ENCODE results near the gene CLEC9A. TPM values are rescaled to one million over a fixed set of nuclear protein-coding genes. Genes with fewer than 3 reads are reported as not detected.

CLEC9A gene
- total RNA-seq, 1 donor from 2014 or later = not detected

- Histone ChIP-seq H3K36me3 (no peaks in the 10 kb centered on the region), H3K27me3 (no peaks in the 10 kb centered on the region), H3K4me3 (no peak overlapping the region), H3K9me3 (no peaks in the 10 kb centered on the region), H3K4me1 (no peaks in the 10 kb centered on the region), H3K27ac (no peak overlapping the region)
- TF ChIP-seq, protein P1, sequence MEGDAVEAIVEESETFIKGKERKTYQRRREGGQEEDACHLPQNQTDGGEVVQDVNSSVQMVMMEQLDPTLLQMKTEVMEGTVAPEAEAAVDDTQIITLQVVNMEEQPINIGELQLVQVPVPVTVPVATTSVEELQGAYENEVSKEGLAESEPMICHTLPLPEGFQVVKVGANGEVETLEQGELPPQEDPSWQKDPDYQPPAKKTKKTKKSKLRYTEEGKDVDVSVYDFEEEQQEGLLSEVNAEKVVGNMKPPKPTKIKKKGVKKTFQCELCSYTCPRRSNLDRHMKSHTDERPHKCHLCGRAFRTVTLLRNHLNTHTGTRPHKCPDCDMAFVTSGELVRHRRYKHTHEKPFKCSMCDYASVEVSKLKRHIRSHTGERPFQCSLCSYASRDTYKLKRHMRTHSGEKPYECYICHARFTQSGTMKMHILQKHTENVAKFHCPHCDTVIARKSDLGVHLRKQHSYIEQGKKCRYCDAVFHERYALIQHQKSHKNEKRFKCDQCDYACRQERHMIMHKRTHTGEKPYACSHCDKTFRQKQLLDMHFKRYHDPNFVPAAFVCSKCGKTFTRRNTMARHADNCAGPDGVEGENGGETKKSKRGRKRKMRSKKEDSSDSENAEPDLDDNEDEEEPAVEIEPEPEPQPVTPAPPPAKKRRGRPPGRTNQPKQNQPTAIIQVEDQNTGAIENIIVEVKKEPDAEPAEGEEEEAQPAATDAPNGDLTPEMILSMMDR (IDR thresholded peaks at IDR 0.05) = no peak
- intact Hi-C loops (cut with DNase I) = no loop called here
- DNase-seq (ENCODE audit: low spot score in 2 of 2) = no peak
Observed at GRCh38 chr12:10073261-10073660, 42.8 kb downstream of the CLEC9A start.

- Histone ChIP-seq H3K4me3 (no peak overlapping the region), H3K4me1 (no peaks in the 10 kb centered on the region), H3K27me3 (no peaks in the 10 kb centered on the region), H3K27ac (no peak overlapping the region), H3K9me3 (no peaks in the 10 kb centered on the region), H3K36me3 (no peaks in the 10 kb centered on the region)
- intact Hi-C loops (cut with DNase I) = no loop called here
- no peak for DNase-seq (ENCODE audit: low spot score in 2 of 2)
- TF ChIP-seq, protein P1 (IDR thresholded peaks at IDR 0.05) = no peak
Observed at GRCh38 chr12:10075451-10075850, 45.0 kb downstream of the CLEC9A start.

DNA sequence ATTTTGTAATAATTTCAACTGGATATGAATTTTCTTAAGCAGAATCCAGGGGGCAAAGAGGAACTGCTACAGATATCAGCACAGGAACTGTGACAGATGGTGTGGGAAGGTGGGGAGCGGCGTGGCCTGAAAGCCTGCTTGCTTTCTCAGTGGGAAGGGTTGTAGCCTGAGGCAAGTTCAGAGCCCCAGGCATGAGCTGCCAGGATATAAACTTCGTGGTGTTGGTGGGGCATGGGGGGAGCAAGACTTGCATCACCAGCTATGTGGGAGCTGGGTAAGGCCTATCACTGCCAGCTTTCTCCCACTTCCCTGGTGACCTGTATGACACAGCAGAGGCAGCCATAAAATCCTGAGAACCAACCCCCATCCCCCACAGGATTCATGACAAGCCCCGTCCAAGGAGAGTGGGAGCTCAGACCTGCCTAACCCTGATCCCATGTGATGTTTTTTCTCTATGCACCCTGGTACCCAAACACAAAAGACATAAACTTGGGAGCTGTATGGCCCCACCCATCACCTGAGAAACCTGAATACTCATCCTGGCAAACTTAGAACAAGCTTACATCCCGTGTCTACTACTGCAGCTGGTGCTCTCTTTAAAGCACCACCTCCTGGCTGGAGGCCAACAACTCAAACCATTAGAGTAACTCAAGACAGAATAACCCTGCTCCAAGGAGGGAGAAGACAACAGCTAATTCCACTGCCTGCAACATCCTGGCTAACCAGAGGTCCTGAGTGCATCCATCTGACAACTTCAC lies 51.8 kb downstream of the CLEC9A start:
- H3K4me3 ChIP-seq = no peak overlapping the region
- peaks cover 0 to 8% of the 10 kb centered on the region in 2 donors for H3K9me3 ChIP-seq
- no peak overlapping the region for H3K27ac ChIP-seq
- TF ChIP-seq, protein P1 (IDR thresholded peaks at IDR 0.05) = no peak
- no peaks in the 10 kb centered on the region for H3K4me1 ChIP-seq
- intact Hi-C loops (cut with DNase I) = no loop called here
- no peak for DNase-seq (ENCODE audit: low spot score in 2 of 2)
- no peaks in the 10 kb centered on the region for H3K27me3 ChIP-seq
- no peaks in the 10 kb centered on the region for H3K36me3 ChIP-seq

DNA sequence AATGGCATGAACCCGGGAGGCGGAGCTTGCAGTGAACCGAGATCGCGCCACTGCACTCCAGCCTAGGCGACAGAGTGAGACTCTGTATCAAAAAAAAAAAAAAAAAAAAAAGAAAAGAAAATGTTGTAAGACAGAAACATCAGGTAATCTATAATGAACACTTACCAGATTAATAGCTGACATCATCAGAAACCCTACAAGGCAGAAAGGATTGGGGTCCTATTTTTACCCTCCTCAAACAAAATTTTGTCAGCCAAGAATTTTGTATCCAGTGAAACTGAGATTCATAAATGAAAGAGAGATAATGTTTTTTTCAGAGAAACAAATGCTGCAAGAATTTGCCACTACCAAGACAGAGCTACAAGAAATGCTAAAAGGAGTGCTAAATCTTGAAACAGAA lies 54.3 kb downstream of the CLEC9A start:
- DNase-seq (ENCODE audit: low spot score in 2 of 2) = no peak
- TF ChIP-seq, protein P1 (IDR thresholded peaks at IDR 0.05) = no peak
- no peaks in the 10 kb centered on the region for H3K36me3 ChIP-seq
- intact Hi-C loops (cut with DNase I) = no loop called here
- no peak overlapping the region for H3K27ac ChIP-seq
- no peaks in the 10 kb centered on the region for H3K27me3 ChIP-seq
- H3K4me1 ChIP-seq = no peaks in the 10 kb centered on the region
- H3K4me3 ChIP-seq = no peak overlapping the region
- peaks cover 0 to 8% of the 10 kb centered on the region in 2 donors for H3K9me3 ChIP-seq

DNA sequence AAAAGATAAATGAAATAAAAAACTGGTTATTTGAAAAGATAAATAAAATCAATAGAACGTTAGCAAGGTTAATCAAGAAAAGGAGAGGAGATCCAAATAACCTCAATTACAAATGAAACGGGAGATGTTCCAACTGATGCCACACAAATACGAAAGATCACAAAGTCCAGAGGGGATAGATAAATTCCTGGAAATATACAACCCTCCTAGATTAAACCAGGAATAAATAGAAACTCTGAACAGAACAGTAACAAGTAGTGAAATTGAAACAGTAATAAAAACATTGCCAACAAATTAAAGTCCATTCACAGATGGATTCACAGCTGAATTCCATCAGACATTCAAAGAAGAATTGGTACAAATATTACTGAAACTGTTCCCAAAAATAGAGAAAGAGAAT lies 55.9 kb downstream of the CLEC9A start:
- no peaks in the 10 kb centered on the region for H3K36me3 ChIP-seq
- H3K27ac ChIP-seq = no peak overlapping the region
- TF ChIP-seq, protein P1 (IDR thresholded peaks at IDR 0.05) = no peak
- no peaks in the 10 kb centered on the region for H3K4me1 ChIP-seq
- DNase-seq (ENCODE audit: low spot score in 2 of 2) = no peak
- no peaks in the 10 kb centered on the region for H3K27me3 ChIP-seq
- peaks cover 0 to 8% of the 10 kb centered on the region in 2 donors for H3K9me3 ChIP-seq
- no peak overlapping the region for H3K4me3 ChIP-seq
- intact Hi-C loops (cut with DNase I) = no loop called here

All from ascending aorta (tissue), 2 donors.